RWPE1 (cell line): ENCODE data around the gene RGL1.

Source experiments
- CTCF ChIA-PET: fragments of 350-600 bp; sonication (Branson Sonifier 250); formaldehyde crosslinking; extraction: SDS; loops from one replicate; lab custom pipeline; 2021; lab: Yijun Ruan, JAX
- POLR2A ChIA-PET: fragments of 400-600 bp; formaldehyde crosslinking; extraction: SDS; loops from one replicate; lab custom pipeline; 2020; ENCODE audit warnings: antibody characterized with exemption; ENCODE audit not compliant: low non-redundant PET; lab: Yijun Ruan, JAX
- DNase-seq: peaks from one replicate; pipeline ENCODE4 v3.0.0; 2012; ENCODE audit warnings: low spot score
- H3K27ac ChIP-seq: fragments of 450-650 bp; 2 replicates; pipeline ENCODE4 v1.5.1; 2017
- CTCF ChIP-seq: fragments of 450-650 bp; conservative IDR thresholded peaks from 2 replicates; pipeline ENCODE4 v1.5.1; 2017; ENCODE audit warnings: low read depth, mild to moderate bottlenecking

RGL1 gene

GRCh38 chr1:183810121-183810520 is 5.2 kb downstream of the RGL1 start:
- no peak overlapping the region for H3K27ac ChIP-seq
- CTCF ChIA-PET, result no interaction called here
- DNase-seq, result no peak
- TF ChIP-seq CTCF, result no peak
- POLR2A ChIA-PET, result no interaction called here

- CTCF ChIA-PET, result no interaction called here
- no peak overlapping the region for H3K27ac ChIP-seq
- no peak for TF ChIP-seq CTCF
- POLR2A ChIA-PET, result no interaction called here
- DNase-seq, result no peak
Observed at GRCh38 chr1:183810756-183811544, 6.0 kb downstream of the RGL1 start.

- no peak for TF ChIP-seq CTCF
- ChIA-PET POLR2A (no interaction called here), CTCF (no interaction called here)
- H3K27ac ChIP-seq, result no peak overlapping the region
- no peak for DNase-seq
Observed at GRCh38 chr1:183812128-183812527, 7.2 kb downstream of the RGL1 start.

- CTCF ChIA-PET, result no interaction called here
- H3K27ac ChIP-seq, result no peak overlapping the region
- no peak for DNase-seq
- POLR2A ChIA-PET, result no interaction called here
- TF ChIP-seq CTCF, result no peak
Observed at GRCh38 chr1:183812686-183813569, 8.0 kb downstream of the RGL1 start.

GRCh38 chr1:183814121-183814681 is 9.3 kb downstream of the RGL1 start:
- H3K27ac ChIP-seq, result no peak overlapping the region
- no peak for DNase-seq
- TF ChIP-seq CTCF, result no peak
- ChIA-PET CTCF (no interaction called here), POLR2A (no interaction called here)

- ChIA-PET POLR2A (no interaction called here), CTCF (no interaction called here)
- no peak for TF ChIP-seq CTCF
- no peak for DNase-seq
- H3K27ac ChIP-seq, result no peak overlapping the region
Observed at GRCh38 chr1:183816110-183816509, 11.2 kb downstream of the RGL1 start.
